ENCODE measurements around the gene C5orf52. TPM values are rescaled to one million over a fixed set of nuclear protein-coding genes. Genes with fewer than 3 reads are reported as not detected.
"Not testable (repeated sequence)": the region's sequence is repeated elsewhere in the genome, so short reads cannot be mapped to it uniquely, and the experiment has no call there.

Gene C5orf52
- polyA plus RNA-seq, 3 donors from 2014 or later = not detected

- H3K27me3 Mint-ChIP-seq (ENCODE audit: low read depth in 3 of 3) = peaks cover 0 to 5% (median 0%) of the 10 kb centered on the region in 3 donors
- DNase-seq = no peak
- H3K4me3 Mint-ChIP-seq = no peak overlapping the region
- H3K4me1 Mint-ChIP-seq = no peaks in the 10 kb centered on the region
- H3K36me3 Mint-ChIP-seq = peaks cover 0 to 9% (median 3%) of the 10 kb centered on the region in 3 donors
- H3K9me3 Mint-ChIP-seq = peaks cover 2 to 30% (median 8%) of the 10 kb centered on the region in 6 donors
- no peak overlapping the region for H3K27ac Mint-ChIP-seq
These were observed 11.3 kb upstream of the C5orf52 start for GRCh38 chr5:157659868-157660660.

GRCh38 chr5:157665467-157666070 lies 5.8 kb upstream of the C5orf52 start:
- peaks cover 0 to 12% (median 6%) of the 10 kb centered on the region in 6 donors for H3K9me3 Mint-ChIP-seq
- peaks cover 5 to 8% of the 10 kb centered on the region in 2 donors for H3K4me1 Mint-ChIP-seq
- no peaks in the 10 kb centered on the region for H3K36me3 Mint-ChIP-seq
- DNase-seq = no peak
- peaks cover 2 to 8% (median 3%) of the 10 kb centered on the region in 3 donors for H3K27me3 Mint-ChIP-seq (ENCODE audit: low read depth in 3 of 3)
- H3K4me3 Mint-ChIP-seq = no peak overlapping the region
- no peak overlapping the region for H3K27ac Mint-ChIP-seq

GRCh38 chr5:157668356-157668755 lies 3.0 kb upstream of the C5orf52 start:
- Mint-ChIP-seq H3K27me3 (ENCODE audit: low read depth in 3 of 3) (peaks cover 4 to 22% (median 20%) of the 10 kb centered on the region in 3 donors), H3K4me1 (peaks cover 23 to 27% of the 10 kb centered on the region in 2 donors), H3K36me3 (no peaks in the 10 kb centered on the region), H3K4me3 (no peak overlapping the region), H3K9me3 (peaks cover 0 to 12% (median 1%) of the 10 kb centered on the region in 6 donors), H3K27ac (no peak overlapping the region)
- no peak for DNase-seq

GRCh38 chr5:157669701-157670097 lies 1.6 kb upstream of the C5orf52 start:
- Mint-ChIP-seq H3K9me3 (peaks cover 0 to 9% (median under 1%) of the 10 kb centered on the region in 6 donors), H3K27ac (no peak overlapping the region), H3K27me3 (ENCODE audit: low read depth in 3 of 3) (peaks cover 6 to 25% (median 20%) of the 10 kb centered on the region in 3 donors), H3K4me1 (peaks cover 23 to 27% of the 10 kb centered on the region in 2 donors), H3K4me3 (peak overlapping the region in 2 of 5 donors; percentile 80 to 85), H3K36me3 (no peaks in the 10 kb centered on the region)
- DNase-seq = no peak

- peaks cover 0 to 2% (median 0%) of the 10 kb centered on the region in 6 donors for H3K9me3 Mint-ChIP-seq
- H3K4me1 Mint-ChIP-seq = peaks cover 23 to 27% of the 10 kb centered on the region in 2 donors
- no peaks in the 10 kb centered on the region for H3K36me3 Mint-ChIP-seq
- H3K4me3 Mint-ChIP-seq = peak overlapping the region; percentile 74 to 85 (median 80)
- DNase-seq = no peak
- H3K27me3 Mint-ChIP-seq (ENCODE audit: low read depth in 3 of 3) = peaks cover 7 to 27% (median 19%) of the 10 kb centered on the region in 3 donors
- H3K27ac Mint-ChIP-seq = no peak overlapping the region
These were observed 428 bp downstream of the C5orf52 start for GRCh38 chr5:157671592-157672330.

- Mint-ChIP-seq H3K4me1 (peaks cover 23 to 27% of the 10 kb centered on the region in 2 donors), H3K36me3 (no peaks in the 10 kb centered on the region)
These were observed 1.6 kb downstream of the C5orf52 start for GRCh38 chr5:157672976-157673375.

GRCh38 chr5:157674351-157674750 lies 3.0 kb downstream of the C5orf52 start:
- not testable (repeated sequence) for DNase-seq, H3K27ac Mint-ChIP-seq, H3K4me3 Mint-ChIP-seq, H3K9me3 Mint-ChIP-seq, H3K36me3 Mint-ChIP-seq
- Mint-ChIP-seq H3K27me3 (ENCODE audit: low read depth in 3 of 3) (peaks cover 7 to 25% (median 15%) of the 10 kb centered on the region in 3 donors), H3K4me1 (peaks cover 23 to 27% of the 10 kb centered on the region in 2 donors)

More at GRCh38 chr5:157672976-157673375, 1.6 kb downstream of the C5orf52 start:
- Mint-ChIP-seq H3K9me3 (peaks cover 0 to 2% (median 0%) of the 10 kb centered on the region in 6 donors), H3K4me3 (peak overlapping the region in 2 of 5 donors; percentile 49 to 80), H3K27me3 (ENCODE audit: low read depth in 3 of 3) (peaks cover 7 to 27% (median 19%) of the 10 kb centered on the region in 3 donors), H3K27ac (no peak overlapping the region)
- no peak for DNase-seq

- H3K36me3 Mint-ChIP-seq = no peaks in the 10 kb centered on the region
- H3K4me3 Mint-ChIP-seq = no peak overlapping the region
- no peak overlapping the region for H3K27ac Mint-ChIP-seq
- no peaks in the 10 kb centered on the region for H3K9me3 Mint-ChIP-seq
- no peaks in the 10 kb centered on the region for H3K4me1 Mint-ChIP-seq
- peaks cover under 1 to 5% (median 5%) of the 10 kb centered on the region in 3 donors for H3K27me3 Mint-ChIP-seq (ENCODE audit: low read depth in 3 of 3)
- no peak for DNase-seq
These were observed 6.6 kb downstream of the C5orf52 start for GRCh38 chr5:157677931-157678330.

GRCh38 chr5:157679801-157680200 lies 8.5 kb downstream of the C5orf52 start:
- no peak overlapping the region for H3K27ac Mint-ChIP-seq
- no peaks in the 10 kb centered on the region for H3K36me3 Mint-ChIP-seq
- H3K27me3 Mint-ChIP-seq (ENCODE audit: low read depth in 3 of 3) = peaks cover 0 to 3% (median 2%) of the 10 kb centered on the region in 3 donors
- DNase-seq = no peak
- H3K9me3 Mint-ChIP-seq = no peaks in the 10 kb centered on the region
- no peaks in the 10 kb centered on the region for H3K4me1 Mint-ChIP-seq
- H3K4me3 Mint-ChIP-seq = no peak overlapping the region

- peaks cover 0 to 2% (median 0%) of the 10 kb centered on the region in 3 donors for H3K27me3 Mint-ChIP-seq (ENCODE audit: low read depth in 3 of 3)
- H3K4me3 Mint-ChIP-seq = no peak overlapping the region
- DNase-seq = no peak
- H3K36me3 Mint-ChIP-seq = no peaks in the 10 kb centered on the region
- H3K9me3 Mint-ChIP-seq = no peaks in the 10 kb centered on the region
- no peak overlapping the region for H3K27ac Mint-ChIP-seq
- no peaks in the 10 kb centered on the region for H3K4me1 Mint-ChIP-seq
These were observed 8.9 kb downstream of the C5orf52 start for GRCh38 chr5:157680239-157680638.

GRCh38 chr5:157681048-157681447 lies 9.7 kb downstream of the C5orf52 start:
- H3K9me3 Mint-ChIP-seq = no peaks in the 10 kb centered on the region
- H3K4me1 Mint-ChIP-seq = no peaks in the 10 kb centered on the region
- no peak overlapping the region for H3K4me3 Mint-ChIP-seq
- peaks cover 0 to 4% (median 2%) of the 10 kb centered on the region in 3 donors for H3K27me3 Mint-ChIP-seq (ENCODE audit: low read depth in 3 of 3)
- DNase-seq = no peak
- H3K36me3 Mint-ChIP-seq = no peaks in the 10 kb centered on the region
- H3K27ac Mint-ChIP-seq = no peak overlapping the region

GRCh38 chr5:157682257-157682656 lies 10.9 kb downstream of the C5orf52 start:
- no peaks in the 10 kb centered on the region for H3K9me3 Mint-ChIP-seq

GRCh38 chr5:157686276-157687197 lies 15.2 kb downstream of the C5orf52 start:
- not testable (repeated sequence) for H3K9me3 Mint-ChIP-seq; H3K27ac Mint-ChIP-seq; H3K4me3 Mint-ChIP-seq; H3K4me1 Mint-ChIP-seq; DNase-seq; H3K27me3 Mint-ChIP-seq (ENCODE audit: low read depth in 3 of 3); H3K36me3 Mint-ChIP-seq

More at GRCh38 chr5:157682257-157682656, 10.9 kb downstream of the C5orf52 start:
- Mint-ChIP-seq H3K27me3 (ENCODE audit: low read depth in 3 of 3) (peaks cover 0 to 4% (median 0%) of the 10 kb centered on the region in 3 donors), H3K36me3 (no peaks in the 10 kb centered on the region), H3K4me3 (no peak overlapping the region), H3K4me1 (no peaks in the 10 kb centered on the region), H3K27ac (no peak overlapping the region)
- no peak for DNase-seq

Data from immature natural killer cell (primary cell).